ENCODE data around the gene DVL1.

GRCh38 chr1:1305300-1306069 is 43.7 kb downstream of the DVL1 start:
- TF ChIP-seq CTCF (IDR thresholded peaks at IDR 0.05) (no peak), EP300 (IDR thresholded peaks at IDR 0.05) (no peak), POLR2A (IDR thresholded peaks at IDR 0.05) (no peak), POLR2AphosphoS5 (IDR thresholded peaks at IDR 0.05) (peak in 1 of 3 donors; percentile 41)
